IPS-20b (cell line): ENCODE results near the gene FAM151A.

Experiments used
- H3K27ac ChIP-seq: one replicate; pipeline ENCODE4 v1.5.1; 2013; ENCODE audit warnings: low read length
- H3K27me3 ChIP-seq: 2 replicates; pipeline ENCODE4 v1.6.1; 2013; ENCODE audit warnings: mild to moderate bottlenecking, low read length, inconsistent platforms; ENCODE audit not compliant: insufficient read depth
- H3K36me3 ChIP-seq: 2 replicates; pipeline ENCODE4 v1.6.1; 2013; ENCODE audit warnings: low read depth, mild to moderate bottlenecking, inconsistent platforms, low read length, moderate library complexity; ENCODE audit not compliant: insufficient read depth
- H3K4me1 ChIP-seq: 2 replicates; pipeline ENCODE4 v1.6.1; 2013; ENCODE audit warnings: mild to moderate bottlenecking, control low read depth, inconsistent platforms, low read length, moderate library complexity; ENCODE audit not compliant: insufficient read depth
- H3K4me3 ChIP-seq: 2 replicates; pipeline ENCODE4 v1.5.1; 2013; ENCODE audit warnings: mild to moderate bottlenecking, low read length, inconsistent platforms
- H3K9ac ChIP-seq: 2 replicates; pipeline ENCODE4 v1.6.1; 2013; ENCODE audit warnings: low read depth, mild to moderate bottlenecking, inconsistent platforms, low read length, moderate library complexity
- H3K9me3 ChIP-seq: 2 replicates; pipeline ENCODE4 v1.6.1; 2013; ENCODE audit warnings: mild to moderate bottlenecking, low read depth, low read length, inconsistent platforms; ENCODE audit not compliant: insufficient read depth

The FAM151A gene

GRCh38 chr1:54571803-54572541, 51.4 kb downstream of the FAM151A start:
- H3K9me3 ChIP-seq: no peaks in the 10 kb centered on the region
- no peak overlapping the region for H3K27ac ChIP-seq
- H3K9ac ChIP-seq: peak overlapping the region; percentile 23; the same call in 1 of the 2 replicates
- H3K36me3 ChIP-seq: no peaks in the 10 kb centered on the region
- no peaks in the 10 kb centered on the region for H3K27me3 ChIP-seq
- H3K4me3 ChIP-seq: no peak overlapping the region
- H3K4me1 ChIP-seq: peaks cover 29% of the 10 kb centered on the region; the same call in 1 of the 2 replicates

DNA sequence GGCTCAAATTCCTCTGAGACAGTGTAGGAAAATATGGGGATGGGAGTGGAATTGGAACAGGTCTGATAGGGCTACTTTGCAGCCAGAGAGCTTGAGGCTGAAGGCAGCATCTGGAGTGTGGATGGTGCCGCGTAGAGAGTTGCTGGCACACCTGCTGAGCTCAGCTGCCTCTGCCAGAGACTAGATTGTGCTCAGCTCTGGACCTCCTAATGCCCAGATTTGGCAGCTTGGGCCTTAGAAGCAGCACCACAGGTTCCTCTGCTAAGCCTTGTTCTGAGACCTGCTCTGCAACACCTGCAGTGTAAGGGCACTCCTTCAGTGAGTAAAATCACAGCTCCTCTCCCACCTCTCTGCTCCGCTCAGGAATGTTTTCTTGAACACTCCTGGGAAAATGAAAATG, 52.0 kb downstream of the FAM151A start:
- peaks cover 29% of the 10 kb centered on the region; the same call in 1 of the 2 replicates for H3K4me1 ChIP-seq
- H3K27me3 ChIP-seq: no peaks in the 10 kb centered on the region
- no peak overlapping the region for H3K27ac ChIP-seq
- H3K36me3 ChIP-seq: no peaks in the 10 kb centered on the region
- peak overlapping the region; percentile 23; the same call in 1 of the 2 replicates for H3K9ac ChIP-seq
- H3K9me3 ChIP-seq: no peaks in the 10 kb centered on the region
- H3K4me3 ChIP-seq: no peak overlapping the region

GRCh38 chr1:54570161-54570560, 53.2 kb downstream of the FAM151A start:
- Histone ChIP-seq H3K36me3 (no peaks in the 10 kb centered on the region), H3K27me3 (no peaks in the 10 kb centered on the region), H3K4me3 (no peak overlapping the region), H3K4me1 (peaks cover 28% of the 10 kb centered on the region; the same call in 1 of the 2 replicates), H3K9ac (no peak overlapping the region), H3K9me3 (no peaks in the 10 kb centered on the region), H3K27ac (peak overlapping the region; percentile 21)

DNA sequence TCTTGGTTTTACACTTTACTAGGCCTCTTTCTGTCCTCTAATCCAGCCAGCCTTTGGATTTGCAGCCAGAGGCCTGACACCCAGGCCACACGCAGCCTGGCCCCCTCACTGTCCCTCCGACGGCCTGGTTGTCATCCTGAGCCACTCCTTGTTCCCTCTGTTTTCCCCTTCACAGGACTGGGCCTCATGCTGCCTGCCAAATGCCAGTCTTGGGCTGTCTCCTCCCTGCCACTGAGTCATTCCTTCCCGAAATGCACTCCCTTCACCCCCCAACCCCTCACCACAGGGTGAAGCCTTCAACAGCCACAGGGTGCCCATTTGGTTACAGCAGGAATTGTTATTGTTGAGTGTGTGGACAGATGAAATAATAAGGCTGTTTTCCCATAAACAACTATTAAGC, 54.0 kb downstream of the FAM151A start:
- no peaks in the 10 kb centered on the region for H3K27me3 ChIP-seq
- H3K4me1 ChIP-seq: peaks cover 23% of the 10 kb centered on the region; the same call in 1 of the 2 replicates
- no peaks in the 10 kb centered on the region for H3K9me3 ChIP-seq
- no peak overlapping the region for H3K4me3 ChIP-seq
- no peak overlapping the region for H3K27ac ChIP-seq
- no peaks in the 10 kb centered on the region for H3K36me3 ChIP-seq
- H3K9ac ChIP-seq: no peak overlapping the region

- Histone ChIP-seq H3K27me3 (no peaks in the 10 kb centered on the region), H3K27ac (no peak overlapping the region), H3K9me3 (no peaks in the 10 kb centered on the region), H3K36me3 (no peaks in the 10 kb centered on the region), H3K9ac (no peak overlapping the region), H3K4me1 (peaks cover 23% of the 10 kb centered on the region; the same call in 1 of the 2 replicates), H3K4me3 (no peak overlapping the region)
These were observed 55.4 kb downstream of the FAM151A start for GRCh38 chr1:54567961-54568360.

DNA sequence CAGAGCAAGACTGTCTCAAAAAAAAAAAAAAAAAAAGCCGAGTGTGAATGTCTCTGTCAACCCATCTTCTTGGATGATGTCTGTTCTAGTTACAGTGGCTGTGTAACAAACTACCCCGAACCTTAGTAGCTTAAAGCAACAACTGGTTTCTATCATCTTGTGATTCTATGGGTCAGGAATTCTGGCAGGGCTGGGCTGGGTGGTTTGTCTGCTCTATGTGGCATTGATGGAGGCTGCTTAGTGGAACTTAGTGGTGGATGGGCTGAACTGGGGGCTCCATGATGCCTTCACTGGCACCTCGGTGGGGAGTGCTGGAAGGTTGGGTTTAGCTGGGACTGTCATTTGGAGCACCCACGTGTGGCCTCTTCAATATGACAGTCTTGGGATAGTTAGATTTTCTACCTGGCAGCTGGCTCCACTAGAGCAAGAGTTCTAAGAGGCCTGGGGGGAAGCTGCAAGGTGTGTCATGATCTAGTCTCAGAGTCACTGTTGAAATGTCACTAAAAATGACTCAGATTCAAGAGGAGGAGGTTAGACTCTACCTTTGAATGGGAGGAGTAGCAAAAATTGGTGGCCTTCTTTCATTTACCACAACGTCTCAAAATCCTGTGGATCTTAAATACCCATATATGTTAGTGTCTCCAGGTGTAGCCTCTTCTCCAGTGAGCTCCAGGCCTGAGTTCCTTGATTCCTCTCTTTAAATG, 56.7 kb downstream of the FAM151A start:
- Histone ChIP-seq H3K9ac (no peak overlapping the region), H3K27me3 (no peaks in the 10 kb centered on the region), H3K27ac (no peak overlapping the region), H3K4me1 (peaks cover 16% of the 10 kb centered on the region; the same call in 1 of the 2 replicates), H3K9me3 (no peaks in the 10 kb centered on the region), H3K4me3 (no peak overlapping the region), H3K36me3 (no peaks in the 10 kb centered on the region)

DNA sequence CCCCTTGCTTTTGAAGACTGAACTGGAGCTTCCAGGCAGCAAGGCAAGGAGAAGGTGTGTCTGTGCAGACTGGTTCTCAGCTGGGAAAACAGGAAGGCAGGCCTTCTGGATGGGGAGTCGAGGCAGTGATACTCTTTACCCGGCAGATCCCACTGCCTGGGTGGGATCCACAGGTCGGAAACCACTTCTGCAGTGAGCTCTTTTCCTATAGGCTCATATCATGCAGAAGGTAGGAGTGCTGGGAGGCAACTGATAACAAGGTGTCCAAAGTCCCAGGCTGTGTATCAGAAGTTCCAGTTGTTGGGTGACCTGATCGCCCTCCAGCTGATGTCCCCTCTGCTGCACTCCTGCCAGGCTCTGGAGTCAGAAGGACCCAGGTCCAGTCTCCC, 58.2 kb downstream of the FAM151A start:
- H3K9me3 ChIP-seq: no peaks in the 10 kb centered on the region

GRCh38 chr1:54564312-54565112, 58.8 kb downstream of the FAM151A start:
- Histone ChIP-seq H3K9ac (no peak overlapping the region), H3K27ac (no peak overlapping the region), H3K4me3 (no peak overlapping the region)

More for the DNA sequence above, 58.2 kb downstream of the FAM151A start:
- H3K4me3 ChIP-seq: no peak overlapping the region
- no peak overlapping the region for H3K27ac ChIP-seq
- no peaks in the 10 kb centered on the region for H3K27me3 ChIP-seq
- no peaks in the 10 kb centered on the region for H3K36me3 ChIP-seq
- peaks cover 8% of the 10 kb centered on the region; the same call in 1 of the 2 replicates for H3K4me1 ChIP-seq
- H3K9ac ChIP-seq: no peak overlapping the region

GRCh38 chr1:54559771-54560231, 63.5 kb downstream of the FAM151A start:
- Histone ChIP-seq H3K27ac (no peak overlapping the region), H3K36me3 (no peaks in the 10 kb centered on the region), H3K4me3 (no peak overlapping the region), H3K9ac (no peak overlapping the region), H3K9me3 (no peaks in the 10 kb centered on the region; the same call in 1 of the 2 replicates), H3K27me3 (no peaks in the 10 kb centered on the region), H3K4me1 (no peaks in the 10 kb centered on the region)

More at GRCh38 chr1:54564312-54565112, 58.8 kb downstream of the FAM151A start:
- Histone ChIP-seq H3K9me3 (no peaks in the 10 kb centered on the region), H3K4me1 (peaks cover 2% of the 10 kb centered on the region; the same call in 1 of the 2 replicates), H3K27me3 (no peaks in the 10 kb centered on the region), H3K36me3 (no peaks in the 10 kb centered on the region)
